B cell (primary cell): ENCODE data around the gene CHST9. TPM values are rescaled to one million over a fixed set of nuclear protein-coding genes. Genes with fewer than 3 reads are reported as not detected.

ENCODE experiments used
- ATAC-seq: fragments of 200-7000 bp; cut with Tn5 transposase; one replicate; pipeline ENCODE4 v1.10.0; 2021; ENCODE audit warnings: low read depth, mild to moderate bottlenecking, moderate number of reproducible peaks, moderate library complexity
- CTCF ChIA-PET: fragments of 350-600 bp; sonication (Branson Sonifier 250); formaldehyde crosslinking; loops from one replicate; lab custom pipeline; 2021; ENCODE audit warnings: antibody characterized with exemption, inconsistent platforms; lab: Charles Lee
- POLR2A ChIA-PET: fragments of 350-600 bp; sonication (Branson Sonifier 250); formaldehyde crosslinking; loops from one replicate; lab custom pipeline; 2021; ENCODE audit warnings: antibody characterized with exemption; lab: Charles Lee
- DNase-seq: peaks from one replicate; pipeline ENCODE4 v3.0.0; 2013
- H2AFZ ChIP-seq: 2 replicates; pipeline ENCODE4 v1.6.1; 2012; ENCODE audit warnings: mild to moderate bottlenecking, low read depth, low read length; ENCODE audit not compliant: insufficient read depth, poor library complexity, severe bottlenecking
- H3K27ac ChIP-seq, 2 donors: 1 replicate in 1 of 2; 2 replicates in 1 of 2; pipeline ENCODE4 v1.5.1; 2012 to 2013; ENCODE audit warnings: low read length in 2 of 2, mild to moderate bottlenecking in 2 of 2, moderate library complexity in 1 of 2
- H3K27me3 ChIP-seq, 4 experiments: fragments of 200-600 bp in 1 of 4; sonication (generic) in 1 of 4; replicated peaks in 1 of 4; 1 replicate in 2 of 4; 2 replicates in 2 of 4; pipeline versions ENCODE4 v1.6.1 to v1.7.0; 2013 to 2016; ENCODE audit warnings: low read length in 3 of 4, mild to moderate bottlenecking in 2 of 4, mixed read lengths in 1 of 4, moderate library complexity in 1 of 4; ENCODE audit not compliant: insufficient read depth in 4 of 4, control insufficient read depth in 3 of 4; ENCODE audit errors: control extremely low read depth in 1 of 4
- H3K36me3 ChIP-seq, 2 experiments: replicated peaks in 1 of 2; 1 replicate in 1 of 2; 2 replicates in 1 of 2; pipeline versions ENCODE4 v1.6.1 to v1.7.1; 2013; ENCODE audit warnings: low read length in 1 of 2; ENCODE audit not compliant: insufficient read depth in 2 of 2, control insufficient read depth in 1 of 2; ENCODE audit errors: control extremely low read depth in 1 of 2, extremely low read depth in 1 of 2
- H3K4me1 ChIP-seq, 2 donors: fragments of 200-600 bp in 1 of 2; sonication (generic) in 1 of 2; 1 replicate in 1 of 2; 2 replicates in 1 of 2; pipeline versions ENCODE4 v1.5.1 to v1.6.1; 2013 to 2017; ENCODE audit warnings: low read length in 2 of 2; ENCODE audit not compliant: control insufficient read depth in 2 of 2, insufficient read depth in 2 of 2
- H3K4me2 ChIP-seq: replicated peaks from 2 replicates; pipeline ENCODE3; 2012; ENCODE audit warnings: mild to moderate bottlenecking, low read depth, low read length; ENCODE audit not compliant: poor library complexity, severe bottlenecking
- H3K4me3 ChIP-seq, 5 experiments: fragments of 200-600 bp in 1 of 5; sonication (generic) in 1 of 5; 1 replicate in 3 of 5; 2 replicates in 2 of 5; pipeline versions ENCODE4 v1.5.1 to v1.7.0; 2011 to 2016; ENCODE audit warnings: low read length in 4 of 5, mild to moderate bottlenecking in 4 of 5, low read depth in 2 of 5, control low read depth in 1 of 5, moderate library complexity in 1 of 5; ENCODE audit not compliant: insufficient read depth in 1 of 5; ENCODE audit errors: control extremely low read depth in 1 of 5, extremely low read depth in 1 of 5
- H3K79me2 ChIP-seq: fragments of 200-600 bp; sonication (generic); one replicate; pipeline ENCODE4 v1.6.0; 2016; ENCODE audit warnings: low read length; ENCODE audit not compliant: control insufficient read depth, insufficient read depth
- H3K9ac ChIP-seq: fragments of 200-600 bp; sonication (generic); 2 replicates; pipeline ENCODE4 v1.6.1; 2017; ENCODE audit warnings: mild to moderate bottlenecking, low read length, moderate library complexity
- H3K9me3 ChIP-seq, 3 donors: one replicate each; pipeline versions ENCODE4 v1.6.1 to v1.7.1; 2013; ENCODE audit warnings: low read length in 2 of 3; ENCODE audit not compliant: control insufficient read depth in 2 of 3, insufficient read depth in 1 of 3; ENCODE audit errors: control extremely low read depth in 1 of 3
- H4K20me1 ChIP-seq: 2 replicates; pipeline ENCODE4 v1.6.0; 2012; ENCODE audit warnings: mild to moderate bottlenecking, low read length; ENCODE audit not compliant: insufficient read depth, control insufficient read depth, poor library complexity, severe bottlenecking
- H3K27ac Mint-ChIP-seq: one replicate; pipeline ENCODE4 v1.8.0; 2021; ENCODE audit warnings: mixed read lengths
- H3K27me3 Mint-ChIP-seq: one replicate; pipeline ENCODE4 v1.8.0; 2021; ENCODE audit warnings: mixed read lengths
- H3K4me1 Mint-ChIP-seq: one replicate; pipeline ENCODE4 v1.8.0; 2021; ENCODE audit warnings: mixed read lengths
- H3K4me3 Mint-ChIP-seq: one replicate; pipeline ENCODE4 v1.8.0; 2021; ENCODE audit warnings: mixed read lengths
- H3K9me3 Mint-ChIP-seq: one replicate; pipeline ENCODE4 v1.8.0; 2022; ENCODE audit warnings: mixed read lengths; ENCODE audit not compliant: insufficient read depth
- CTCF ChIP-seq: fragments of 200-600 bp; IDR thresholded peaks from one replicate; pipeline ENCODE4 v1.8.0; 2022; ENCODE audit warnings: antibody characterized with exemption, mild to moderate bottlenecking
- EZH2 ChIP-seq: IDR thresholded peaks from 2 replicates; pipeline ENCODE4 v1.6.1; 2012; ENCODE audit warnings: borderline replicate concordance, low read depth, mild to moderate bottlenecking, moderate library complexity, low read length; ENCODE audit not compliant: insufficient read depth, poor library complexity, severe bottlenecking
- WGBS: methylation state at CpG from one replicate; pipeline ENCODE4 v1.1.5; 2013; ENCODE audit warnings: missing lambda C conversion rate; ENCODE audit not compliant: insufficient coverage; 5-methylcytosine and 5-hydroxymethylcytosine counted together
- intact Hi-C: fragments of 100-400 bp; cut with micrococcal nuclease; formaldehyde crosslinking; loops from one replicate; pipeline ENCODE4 v1.10.0; 2022
- polyA plus RNA-seq: library from polyadenylated mRNA; depleted of rRNA; stranded (reverse); fragments of >200 nt; gene quantifications from 2 replicates; pipeline ENCODE4 v1.2.3, GENCODE V29; 2012
- total RNA-seq, 2 donors: library from RNA; stranded (reverse); fragments of 120-200 nt in 1 of 2; gene quantifications; 1 replicate in 1 of 2; 2 replicates in 1 of 2; pipeline versions ENCODE4 v1.2.3 to v1.2.4, GENCODE V29; 2013 to 2022

Gene CHST9
- total and polyA plus RNA-seq, 2 donors (not counting 1 experiment from before 2014, with no cell fraction given) = not detected

DNA sequence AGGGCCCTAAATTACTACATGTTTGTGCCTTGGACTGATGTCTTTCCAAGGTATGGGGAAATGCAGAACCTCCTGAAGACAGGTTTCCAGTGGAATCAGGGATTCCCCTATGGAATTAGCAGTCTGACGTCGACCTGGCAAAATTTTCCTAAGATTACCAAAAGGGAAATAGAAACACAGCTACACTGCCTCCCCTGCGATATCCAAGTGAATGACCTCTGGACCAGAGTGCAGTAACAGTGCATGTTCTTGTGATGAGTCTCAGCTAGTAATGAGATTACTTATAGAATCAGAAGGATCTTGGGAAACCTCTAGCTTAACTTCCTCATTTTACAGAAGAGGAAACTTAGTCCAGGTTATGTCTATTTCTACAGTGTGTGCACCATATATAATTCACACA is 21.3 kb upstream of the CHST9 start:
- no peaks in the 10 kb centered on the region for H3K79me2 ChIP-seq
- DNase-seq = no peak
- intact Hi-C loops = no loop called here
- no peaks in the 10 kb centered on the region for H3K36me3 ChIP-seq
- no peak overlapping the region for H2AFZ ChIP-seq
- Mint-ChIP-seq H3K4me1 (no peaks in the 10 kb centered on the region), H3K27ac (no peak overlapping the region), H3K4me3 (no peak overlapping the region), H3K27me3 (no peaks in the 10 kb centered on the region), H3K9me3 (peaks cover 1% of the 10 kb centered on the region)
- H3K27ac ChIP-seq = no peak overlapping the region
- 88% methylated on average over 3 of the region's 3 CpGs for WGBS
- H4K20me1 ChIP-seq = no peaks in the 10 kb centered on the region
- no peaks in the 10 kb centered on the region for H3K27me3 ChIP-seq
- no peak overlapping the region for H3K4me3 ChIP-seq
- H3K9ac ChIP-seq = no peak overlapping the region
- TF ChIP-seq CTCF (no peak), EZH2 (no peak)
- no peaks in the 10 kb centered on the region for H3K4me1 ChIP-seq
- H3K9me3 ChIP-seq = no peaks in the 10 kb centered on the region
- no peak for ATAC-seq
- POLR2A ChIA-PET = no interaction called here
- no peak overlapping the region for H3K4me2 ChIP-seq
- CTCF ChIA-PET = no interaction called here

DNA sequence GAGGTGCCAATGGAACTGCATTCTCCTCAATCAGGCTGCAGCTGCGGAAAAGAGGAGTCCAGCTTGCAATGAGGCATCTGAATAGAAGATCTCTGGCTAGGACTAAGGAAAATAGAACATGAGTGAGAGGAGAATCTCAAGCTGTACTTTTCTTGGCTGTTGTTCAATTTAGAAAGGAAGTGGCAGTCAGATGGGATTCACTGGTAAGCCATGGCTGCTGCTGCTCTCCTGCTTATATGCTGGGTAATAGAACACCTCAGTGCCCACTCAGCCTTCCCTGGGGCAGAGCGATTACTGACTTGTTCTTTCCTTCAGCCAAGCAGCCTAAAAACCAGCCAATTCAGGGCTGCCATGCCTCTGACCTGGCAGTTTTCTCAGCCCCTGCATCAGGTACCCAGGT is 17.6 kb upstream of the CHST9 start:
- Histone ChIP-seq H3K79me2 (no peaks in the 10 kb centered on the region), H3K4me1 (no peaks in the 10 kb centered on the region), H3K9ac (no peak overlapping the region), H3K27me3 (no peaks in the 10 kb centered on the region), H3K4me3 (no peak overlapping the region), H3K4me2 (no peak overlapping the region), H4K20me1 (no peaks in the 10 kb centered on the region), H3K9me3 (peaks cover 0 to 4% (median 0%) of the 10 kb centered on the region in 3 donors), H3K36me3 (no peaks in the 10 kb centered on the region), H3K27ac (no peak overlapping the region), H2AFZ (no peak overlapping the region)
- Mint-ChIP-seq H3K27me3 (no peaks in the 10 kb centered on the region), H3K4me3 (no peak overlapping the region), H3K9me3 (peaks cover 2% of the 10 kb centered on the region), H3K4me1 (no peaks in the 10 kb centered on the region), H3K27ac (no peak overlapping the region)
- ATAC-seq (no peak), DNase-seq (no peak)
- ChIA-PET POLR2A (no interaction called here), CTCF (no interaction called here)
- TF ChIP-seq EZH2 = no peak
- no peak for TF ChIP-seq CTCF
- WGBS = 91% methylated on average over 2 of the region's 2 CpGs
- intact Hi-C loops = no loop called here
